Small intestine (tissue), 7 donors: ENCODE measurements around the gene PDHX. TPM values are rescaled to one million over a fixed set of nuclear protein-coding genes. Genes with fewer than 3 reads are reported as not detected.

Experiments used
- DNase-seq, 2 donors: peaks; one replicate each; pipeline versions ENCODE4 v3.0.0 to v3.0.0-alpha.2; 2013
- FAIRE-seq: peaks from 2 replicates; lab custom pipeline; 2012; peaks lifted over from hg19 to GRCh38; lab: Jason Lieb, UNC
- H3K27ac ChIP-seq, 3 donors: one replicate each; pipeline ENCODE4 v1.5.1; 2013; ENCODE audit warnings: low read length in 2 of 3, mild to moderate bottlenecking in 2 of 3, control low read depth in 1 of 3, inconsistent platforms in 1 of 3, low read depth in 1 of 3, moderate library complexity in 1 of 3
- H3K27me3 ChIP-seq, 3 donors: one replicate each; pipeline ENCODE4 v1.6.1; 2013; ENCODE audit warnings: low read length in 3 of 3, inconsistent platforms in 1 of 3; ENCODE audit not compliant: control insufficient read depth in 3 of 3, insufficient read depth in 3 of 3
- H3K36me3 ChIP-seq, 3 donors: one replicate each; pipeline ENCODE4 v1.6.1; 2013; ENCODE audit warnings: low read length in 3 of 3, inconsistent platforms in 1 of 3, low read depth in 1 of 3, mild to moderate bottlenecking in 1 of 3, moderate library complexity in 1 of 3; ENCODE audit not compliant: control insufficient read depth in 3 of 3, insufficient read depth in 2 of 3
- H3K4me1 ChIP-seq, 3 donors: one replicate each; pipeline ENCODE4 v1.6.1; 2013; ENCODE audit warnings: low read length in 2 of 3, inconsistent platforms in 1 of 3, low read depth in 1 of 3, mild to moderate bottlenecking in 1 of 3, moderate library complexity in 1 of 3; ENCODE audit not compliant: control insufficient read depth in 3 of 3, insufficient read depth in 2 of 3
- H3K4me3 ChIP-seq, 3 donors: one replicate each; pipeline ENCODE4 v1.5.1; 2013; ENCODE audit warnings: low read length in 3 of 3, control low read depth in 1 of 3, inconsistent platforms in 1 of 3, low read depth in 1 of 3, mild to moderate bottlenecking in 1 of 3, moderate library complexity in 1 of 3
- H3K9me3 ChIP-seq, 2 donors: one replicate each; pipeline ENCODE4 v1.6.1; 2013; ENCODE audit warnings: low read depth in 1 of 2, low read length in 1 of 2; ENCODE audit not compliant: control insufficient read depth in 2 of 2, insufficient read depth in 1 of 2
- WGBS, 3 donors: extraction: QIAGEN DNeasy Blood & Tissue Kit; methylation state at CpG; one replicate each; pipeline ENCODE4 v1.1.7; 2013; 5-methylcytosine and 5-hydroxymethylcytosine counted together
- polyA plus RNA-seq, 4 donors: library from polyadenylated mRNA; stranded (reverse) in 3 of 4; unstranded in 1 of 4; fragments of 200-250 nt in 3 of 4; fragments of 120-200 nt in 1 of 4; gene quantifications; one replicate each; pipeline versions ENCODE4 v1.2.1 to v1.2.3, GENCODE V29; 2013
- donor health status: healthy with polysubstance abuse.
- donor health status: control.
- donor health status: control.
- donor health status: Bipolar disorder and iron deficiency.
- donor health status: healthy.

Gene PDHX
- polyA plus RNA-seq, 4 donors: 15.7 to 29.0 (median 26.1) TPM

DNA sequence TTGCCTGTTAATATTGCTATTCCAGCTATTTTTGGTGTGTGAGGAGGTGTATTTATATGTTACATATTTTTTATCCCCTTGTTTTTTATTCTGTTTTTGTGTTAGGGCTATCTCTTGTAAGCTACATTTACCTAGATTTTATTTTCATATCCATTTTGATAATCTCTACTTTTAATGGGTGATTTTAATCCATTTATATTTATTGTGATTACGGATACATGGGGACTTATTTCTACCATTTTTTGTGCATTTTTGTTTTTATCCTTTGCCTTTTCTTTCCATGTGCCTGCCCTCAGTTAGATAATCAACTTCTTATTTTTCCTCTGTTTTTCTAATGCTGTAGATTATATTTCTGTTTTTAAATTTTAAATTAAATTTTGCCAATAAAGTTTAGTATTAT lies 28.3 kb downstream of the PDHX start:
- H3K9me3 ChIP-seq: peaks cover 0 to 3% of the 10 kb centered on the region in 2 donors
- no peaks in the 10 kb centered on the region for H3K4me1 ChIP-seq
- no peaks in the 10 kb centered on the region for H3K27me3 ChIP-seq
- DNase-seq: no peak
- peaks cover 0 to 9% (median 2%) of the 10 kb centered on the region in 3 donors for H3K36me3 ChIP-seq
- no peak overlapping the region for H3K27ac ChIP-seq
- 91 to 100% (median 100%) methylated on average over 1 of the region's 1 CpG for WGBS, 3 donors
- no peak overlapping the region for H3K4me3 ChIP-seq
- FAIRE-seq: no peak

DNA sequence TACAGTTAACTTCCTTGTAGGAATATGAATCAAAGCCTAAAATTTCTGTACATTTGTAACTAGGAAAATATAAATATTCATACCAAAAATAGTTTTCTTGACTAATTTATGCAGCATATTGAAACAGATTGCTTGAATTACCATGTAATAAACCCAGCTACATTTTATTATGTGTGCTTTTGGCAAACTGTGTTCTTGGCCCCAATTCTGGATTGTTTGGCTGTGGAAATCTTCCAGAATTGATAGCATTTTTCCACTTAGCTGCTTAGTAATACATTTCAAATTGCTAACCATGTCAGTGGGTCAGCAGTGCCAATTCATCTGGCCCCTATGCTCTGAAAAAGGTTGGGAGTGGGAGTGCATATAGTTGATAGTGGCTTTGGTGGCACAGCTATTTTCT lies 32.3 kb downstream of the PDHX start:
- H3K9me3 ChIP-seq: peaks cover 0 to 3% of the 10 kb centered on the region in 2 donors
- no peak overlapping the region for H3K27ac ChIP-seq
- FAIRE-seq (no peak), DNase-seq (no peak)
- no peaks in the 10 kb centered on the region for H3K27me3 ChIP-seq
- H3K4me1 ChIP-seq: no peaks in the 10 kb centered on the region
- H3K4me3 ChIP-seq: no peak overlapping the region
- H3K36me3 ChIP-seq: peaks cover 0 to 5% (median 0%) of the 10 kb centered on the region in 3 donors

DNA sequence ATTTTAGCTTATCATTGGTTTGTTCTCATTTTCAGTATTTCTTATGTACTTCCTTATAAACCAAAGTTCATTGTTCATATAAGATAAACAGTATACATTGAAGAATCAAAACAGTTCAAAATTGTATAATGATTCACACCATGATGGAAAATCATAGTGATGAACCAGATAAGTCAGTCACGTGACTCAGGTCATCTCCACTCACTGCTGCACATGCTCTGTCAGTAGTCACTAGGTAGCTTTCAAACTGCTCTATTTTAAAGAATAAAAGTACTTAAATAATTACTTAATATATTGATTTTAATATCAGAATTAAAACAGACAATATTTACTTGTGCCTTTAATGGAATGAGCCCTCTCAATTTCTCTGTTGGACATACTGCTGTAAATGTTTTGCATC lies 37.5 kb downstream of the PDHX start:
- no peak overlapping the region for H3K27ac ChIP-seq
- WGBS, 3 donors: 78 to 85% (median 79%) methylated on average over 1 of the region's 1 CpG
- peaks cover 0 to 7% (median 1%) of the 10 kb centered on the region in 3 donors for H3K36me3 ChIP-seq
- no peaks in the 10 kb centered on the region for H3K27me3 ChIP-seq
- no peak for FAIRE-seq
- DNase-seq: no peak
- H3K4me3 ChIP-seq: no peak overlapping the region
- no peaks in the 10 kb centered on the region for H3K9me3 ChIP-seq
- no peaks in the 10 kb centered on the region for H3K4me1 ChIP-seq

GRCh38 chr11:34957206-34957605 lies 40.8 kb downstream of the PDHX start:
- Histone ChIP-seq H3K9me3 (no peaks in the 10 kb centered on the region), H3K27ac (no peak overlapping the region), H3K36me3 (peaks cover 0 to 5% (median 3%) of the 10 kb centered on the region in 3 donors), H3K4me1 (no peaks in the 10 kb centered on the region), H3K4me3 (no peak overlapping the region), H3K27me3 (no peaks in the 10 kb centered on the region)
- FAIRE-seq (no peak), DNase-seq (no peak)
- 94 to 96% (median 94%) methylated on average over 5 of the region's 5 CpGs for WGBS, 3 donors

- Histone ChIP-seq H3K27me3 (no peaks in the 10 kb centered on the region), H3K36me3 (peaks cover 0 to 5% (median 3%) of the 10 kb centered on the region in 3 donors), H3K9me3 (no peaks in the 10 kb centered on the region), H3K4me3 (no peak overlapping the region), H3K27ac (no peak overlapping the region), H3K4me1 (no peaks in the 10 kb centered on the region)
- 98% methylated on average over 3 of the region's 3 CpGs for WGBS, 3 donors
- FAIRE-seq (no peak), DNase-seq (no peak)
Measured at GRCh38 chr11:34957606-34958005, 41.2 kb downstream of the PDHX start.

DNA sequence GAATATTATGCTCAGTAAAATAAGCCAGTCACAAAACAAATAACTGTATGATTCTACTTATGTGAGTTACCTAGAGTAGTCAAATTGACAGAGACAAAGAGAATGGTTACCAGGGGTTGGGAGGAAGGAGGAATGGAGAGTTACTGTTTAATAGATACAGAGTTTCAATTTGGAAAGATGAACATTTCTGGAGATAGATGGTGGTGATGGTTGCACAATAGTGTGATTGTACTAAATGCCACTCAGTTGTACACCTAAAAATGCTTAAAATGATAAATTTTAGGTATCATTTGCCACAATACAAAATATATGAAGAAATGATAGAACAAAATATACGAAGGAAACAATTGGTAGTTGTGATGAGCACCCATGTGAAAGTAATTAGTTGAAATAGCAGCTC lies 43.4 kb downstream of the PDHX start:
- WGBS, 3 donors: 92 to 94% (median 93%) methylated on average over 1 of the region's 1 CpG
- FAIRE-seq (no peak), DNase-seq (no peak)
- H3K27me3 ChIP-seq: no peaks in the 10 kb centered on the region
- no peak overlapping the region for H3K27ac ChIP-seq
- H3K9me3 ChIP-seq: no peaks in the 10 kb centered on the region
- H3K4me3 ChIP-seq: no peak overlapping the region
- peaks cover 0 to 8% (median 3%) of the 10 kb centered on the region in 3 donors for H3K36me3 ChIP-seq
- H3K4me1 ChIP-seq: no peaks in the 10 kb centered on the region

- no peak overlapping the region for H3K4me3 ChIP-seq
- no peaks in the 10 kb centered on the region for H3K9me3 ChIP-seq
- no peaks in the 10 kb centered on the region for H3K27me3 ChIP-seq
- no peak for DNase-seq
- WGBS, 3 donors: 70 to 96% (median 86%) methylated on average over 4 of the region's 4 CpGs
- no peak for FAIRE-seq
- peaks cover 0 to 12% (median 3%) of the 10 kb centered on the region in 3 donors for H3K36me3 ChIP-seq
- H3K4me1 ChIP-seq: no peaks in the 10 kb centered on the region
- no peak overlapping the region for H3K27ac ChIP-seq
Measured at GRCh38 chr11:34960277-34960676, 43.9 kb downstream of the PDHX start.

DNA sequence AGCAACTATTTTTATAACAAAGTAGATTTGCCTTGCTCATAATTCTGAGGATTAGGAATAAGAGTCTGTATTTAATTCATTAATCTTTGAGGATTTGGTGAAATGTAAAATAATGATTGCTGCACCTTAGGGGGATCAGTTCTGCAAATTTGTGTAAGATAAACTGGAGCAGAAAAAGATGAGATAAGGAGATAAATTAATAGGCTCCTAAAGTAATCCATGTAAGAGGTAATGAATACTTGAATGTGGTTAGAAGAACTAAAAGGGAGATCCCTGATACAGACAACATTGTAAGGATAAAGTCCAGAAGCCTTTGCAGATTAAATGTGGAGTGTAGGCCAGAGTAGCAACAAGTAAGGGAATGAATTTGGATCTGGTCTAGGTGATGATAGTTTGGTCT lies 45.6 kb downstream of the PDHX start:
- H3K9me3 ChIP-seq: no peaks in the 10 kb centered on the region
- no peaks in the 10 kb centered on the region for H3K27me3 ChIP-seq
- H3K4me1 ChIP-seq: no peaks in the 10 kb centered on the region
- FAIRE-seq (no peak), DNase-seq (no peak)
- peaks cover 0 to 18% (median 3%) of the 10 kb centered on the region in 3 donors for H3K36me3 ChIP-seq
- no peak overlapping the region for H3K4me3 ChIP-seq
- H3K27ac ChIP-seq: no peak overlapping the region

- FAIRE-seq: no peak
Measured at GRCh38 chr11:34963351-34963750, 46.9 kb downstream of the PDHX start.

More at GRCh38 chr11:34963351-34963750, 46.9 kb downstream of the PDHX start:
- Histone ChIP-seq H3K27ac (no peak overlapping the region), H3K4me3 (no peak overlapping the region), H3K36me3 (peaks cover 0 to 18% (median 5%) of the 10 kb centered on the region in 3 donors), H3K9me3 (no peaks in the 10 kb centered on the region), H3K27me3 (no peaks in the 10 kb centered on the region), H3K4me1 (no peaks in the 10 kb centered on the region)
- WGBS, 3 donors: 96 to 97% (median 96%) methylated on average over 5 of the region's 5 CpGs
- no peak for DNase-seq
